GM19351 (cell line): ENCODE results near the gene OR51V1.
A peak's percentile ranks its signal among the peaks of the same experiment; 100 is the strongest.
"Not testable (repeated sequence)": the region's sequence is repeated elsewhere in the genome, so short reads cannot be mapped to it uniquely, and the experiment has no call there.

Experiments used
- ATAC-seq: cut with Tn5 transposase; IDR thresholded peaks from one replicate; pipeline ENCODE4 v1.9.1; 2021; ENCODE audit warnings: mild to moderate bottlenecking, moderate library complexity; ENCODE audit not compliant: unreplicated experiment

The OR51V1 gene, protein sequence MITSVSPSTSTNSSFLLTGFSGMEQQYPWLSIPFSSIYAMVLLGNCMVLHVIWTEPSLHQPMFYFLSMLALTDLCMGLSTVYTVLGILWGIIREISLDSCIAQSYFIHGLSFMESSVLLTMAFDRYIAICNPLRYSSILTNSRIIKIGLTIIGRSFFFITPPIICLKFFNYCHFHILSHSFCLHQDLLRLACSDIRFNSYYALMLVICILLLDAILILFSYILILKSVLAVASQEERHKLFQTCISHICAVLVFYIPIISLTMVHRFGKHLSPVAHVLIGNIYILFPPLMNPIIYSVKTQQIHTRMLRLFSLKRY

GRCh38 chr11:5200582-5200981 lies at the start of gene OR51V1:
TSS of gene OR51V1 (minus strand) at chr11:5200682. CDS start at chr11:5200682, 0 bp downstream.
- ATAC-seq, result no peak

DNA sequence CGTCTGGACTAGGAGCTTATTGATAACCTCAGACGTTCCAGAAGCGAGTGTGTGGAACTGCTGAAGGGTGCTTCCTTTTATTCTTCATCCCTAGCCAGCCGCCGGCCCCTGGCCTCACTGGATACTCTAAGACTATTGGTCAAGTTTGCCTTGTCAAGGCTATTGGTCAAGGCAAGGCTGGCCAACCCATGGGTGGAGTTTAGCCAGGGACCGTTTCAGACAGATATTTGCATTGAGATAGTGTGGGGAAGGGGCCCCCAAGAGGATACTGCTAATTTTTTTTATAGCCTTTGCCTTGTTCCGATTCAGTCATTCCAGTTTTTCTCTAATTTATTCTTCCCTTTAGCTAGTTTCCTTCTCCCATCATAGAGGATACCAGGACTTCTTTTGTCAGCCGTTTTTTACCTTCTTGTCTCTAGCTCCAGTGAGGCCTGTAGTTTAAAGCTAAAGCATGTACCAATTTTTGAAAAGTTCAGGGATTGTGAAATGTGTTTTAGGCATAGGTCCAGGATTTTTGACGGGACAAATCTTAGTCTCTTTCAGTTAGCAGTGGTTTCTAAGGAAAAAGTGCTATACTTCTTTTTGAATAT lies 49.4 kb upstream of the OR51V1 start, which contains the start of gene HBG1:
Gene HBG1 (minus strand): TSS at position 51 of the 590 bp plus-strand sequence. CDS start 53 bp downstream, outside the sequence.
- ATAC-seq, result not testable (repeated sequence)

DNA sequence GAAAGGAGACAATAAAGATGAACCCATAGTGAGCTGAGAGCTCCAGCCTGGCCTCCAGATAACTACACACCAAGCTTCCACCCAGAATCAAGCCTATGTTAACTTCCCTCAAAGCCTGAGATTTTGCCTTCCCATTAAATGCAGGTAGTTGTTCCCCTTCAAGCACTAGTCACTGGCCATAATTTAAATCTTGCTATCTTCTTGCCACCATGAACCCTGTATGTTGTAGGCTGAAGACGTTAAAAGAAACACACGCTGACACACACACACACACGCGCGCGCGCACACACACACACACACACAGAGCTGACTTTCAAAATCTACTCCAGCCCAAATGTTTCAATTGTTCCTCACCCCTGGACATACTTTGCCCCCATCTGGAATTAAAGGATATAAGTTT lies 48.0 kb upstream of the OR51V1 start:
- ATAC-seq, result not testable (repeated sequence)

DNA sequence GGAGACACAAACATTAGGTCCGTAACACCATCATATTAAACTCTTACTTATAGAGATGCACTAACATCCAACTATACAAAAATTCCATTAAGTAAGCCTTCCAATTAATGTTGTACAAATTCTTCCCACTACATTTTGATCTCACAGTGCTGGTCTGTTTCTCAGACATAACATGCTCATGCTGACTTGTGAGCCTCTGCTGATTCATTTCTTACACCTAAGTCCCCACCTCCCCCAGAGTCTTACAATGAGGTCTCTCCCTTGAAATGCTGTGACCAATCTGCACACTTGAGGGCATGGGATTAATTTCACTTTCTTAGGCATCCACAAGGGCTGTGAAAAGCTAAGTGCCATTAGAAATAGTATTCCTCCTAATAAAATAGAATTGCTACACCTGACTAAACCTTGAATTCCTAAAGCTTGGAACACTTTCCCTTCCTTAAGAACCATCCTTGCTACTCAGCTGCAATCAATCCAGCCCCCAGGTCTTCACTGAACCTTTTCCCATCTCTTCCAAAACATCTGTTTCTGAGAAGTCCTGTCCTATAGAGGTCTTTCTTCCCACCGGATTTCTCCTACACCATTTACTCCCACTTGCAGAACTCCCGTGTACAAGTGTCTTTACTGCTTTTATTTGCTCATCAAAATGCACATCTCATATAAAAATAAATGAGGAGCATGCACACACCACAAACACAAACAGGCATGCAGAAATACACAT lies 47.1 kb upstream of the OR51V1 start:
- no peak for ATAC-seq

- no peak for ATAC-seq
Measured at GRCh38 chr11:5246772-5247471, 46.4 kb upstream of the OR51V1 start.

DNA sequence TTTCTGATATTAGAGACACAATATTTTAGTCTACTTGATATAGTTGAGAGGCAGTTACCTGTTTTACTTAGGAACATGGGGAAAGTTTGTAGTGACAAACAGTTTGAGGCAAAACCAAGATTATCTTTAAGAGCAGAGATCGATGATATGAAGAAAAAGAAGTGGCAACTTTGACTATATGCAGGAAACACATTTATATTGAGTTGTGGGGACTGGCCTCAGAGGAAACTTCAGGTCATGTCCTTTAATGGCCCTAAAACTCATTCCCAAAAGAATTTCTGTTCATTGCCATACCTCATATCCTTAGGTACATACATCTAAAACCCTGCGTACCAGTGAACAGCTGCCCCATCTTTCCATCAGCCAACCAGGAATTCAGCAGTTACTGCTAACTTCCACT lies 44.7 kb upstream of the OR51V1 start:
- no peak for ATAC-seq

DNA sequence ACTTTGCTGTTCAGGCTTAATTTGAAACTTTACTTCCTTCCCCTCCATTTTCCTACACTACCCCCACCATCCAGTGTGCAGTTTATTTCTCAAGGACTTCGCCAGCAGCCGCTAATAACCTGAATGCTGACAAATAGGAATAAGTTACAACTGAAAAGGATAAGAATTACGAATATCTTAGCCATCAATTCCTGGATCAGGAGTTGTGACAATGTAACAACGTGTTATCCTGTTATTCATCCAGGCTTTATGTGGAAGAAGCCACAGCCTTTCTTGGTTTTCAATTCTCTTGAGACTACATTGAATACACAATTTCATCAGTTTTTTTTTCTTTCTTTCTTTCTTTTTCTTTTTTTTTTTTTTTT lies 43.3 kb upstream of the OR51V1 start:
- ATAC-seq, result no peak

GRCh38 chr11:5242933-5243815 lies 42.7 kb upstream of the OR51V1 start:
- peak; percentile 91 for ATAC-seq

DNA sequence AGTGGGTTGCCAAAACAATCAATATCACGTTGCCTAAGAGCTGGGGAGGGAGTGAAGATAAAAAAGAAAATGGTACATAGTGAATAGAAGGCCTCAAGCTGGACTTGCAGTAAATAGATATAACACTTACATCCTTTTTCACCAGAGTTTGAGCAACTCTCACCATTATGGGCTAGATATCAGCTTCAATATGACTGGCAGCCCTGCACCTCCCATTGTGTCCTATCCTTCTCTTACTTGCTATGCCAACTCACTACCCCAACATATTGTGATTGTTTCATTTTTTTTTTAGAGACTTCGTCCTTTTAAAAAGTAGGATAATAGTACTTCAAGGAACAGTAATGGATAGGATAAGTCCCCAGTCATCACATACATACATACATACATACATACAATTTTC lies 41.7 kb upstream of the OR51V1 start:
- ATAC-seq, result no peak

- ATAC-seq, result no peak
Measured at GRCh38 chr11:5241458-5241857, 41.0 kb upstream of the OR51V1 start.

DNA sequence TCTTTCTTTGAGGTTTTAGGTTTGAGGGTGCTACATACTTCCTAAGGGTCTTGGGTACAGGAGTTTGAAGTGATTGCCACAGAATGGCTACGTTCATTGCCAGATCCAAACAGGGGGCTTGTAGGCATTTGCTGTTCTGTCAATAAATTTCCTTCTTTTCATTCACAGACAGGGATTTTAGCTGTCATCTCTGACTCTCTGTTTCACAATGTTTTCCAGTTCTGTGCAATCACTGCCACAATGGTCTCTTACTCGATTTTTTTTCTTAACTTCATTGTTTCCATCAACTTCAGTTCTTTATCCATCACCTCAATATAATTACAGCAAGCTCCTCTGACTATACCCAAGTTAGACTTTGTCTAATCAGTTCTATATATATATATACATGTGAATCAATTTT lies 40.0 kb upstream of the OR51V1 start:
- no peak for ATAC-seq

- no peak for ATAC-seq
Measured at GRCh38 chr11:5240056-5240455, 39.6 kb upstream of the OR51V1 start.

DNA sequence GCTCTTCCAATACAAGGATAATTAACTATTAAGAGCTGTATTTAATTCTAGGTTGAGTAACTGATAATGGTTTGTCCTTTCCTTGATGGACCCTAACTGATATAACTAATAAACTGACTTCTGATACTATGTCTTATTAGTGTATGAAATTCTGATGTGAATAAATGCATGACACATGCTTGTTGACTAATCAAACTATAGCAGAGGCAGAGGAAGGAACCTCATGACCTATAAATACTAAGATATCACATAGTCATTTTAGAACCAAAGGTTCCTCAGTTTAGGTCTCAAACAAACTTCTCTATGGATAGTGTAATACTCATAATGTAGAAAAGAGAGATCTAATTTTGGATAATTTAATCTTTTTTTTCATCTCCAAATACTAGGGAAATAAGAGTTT lies 38.6 kb upstream of the OR51V1 start:
- ATAC-seq, result no peak

GRCh38 chr11:5238486-5238885 lies 38.0 kb upstream of the OR51V1 start:
- no peak for ATAC-seq

- ATAC-seq, result no peak
Measured at GRCh38 chr11:5237420-5237819, 36.9 kb upstream of the OR51V1 start.

DNA sequence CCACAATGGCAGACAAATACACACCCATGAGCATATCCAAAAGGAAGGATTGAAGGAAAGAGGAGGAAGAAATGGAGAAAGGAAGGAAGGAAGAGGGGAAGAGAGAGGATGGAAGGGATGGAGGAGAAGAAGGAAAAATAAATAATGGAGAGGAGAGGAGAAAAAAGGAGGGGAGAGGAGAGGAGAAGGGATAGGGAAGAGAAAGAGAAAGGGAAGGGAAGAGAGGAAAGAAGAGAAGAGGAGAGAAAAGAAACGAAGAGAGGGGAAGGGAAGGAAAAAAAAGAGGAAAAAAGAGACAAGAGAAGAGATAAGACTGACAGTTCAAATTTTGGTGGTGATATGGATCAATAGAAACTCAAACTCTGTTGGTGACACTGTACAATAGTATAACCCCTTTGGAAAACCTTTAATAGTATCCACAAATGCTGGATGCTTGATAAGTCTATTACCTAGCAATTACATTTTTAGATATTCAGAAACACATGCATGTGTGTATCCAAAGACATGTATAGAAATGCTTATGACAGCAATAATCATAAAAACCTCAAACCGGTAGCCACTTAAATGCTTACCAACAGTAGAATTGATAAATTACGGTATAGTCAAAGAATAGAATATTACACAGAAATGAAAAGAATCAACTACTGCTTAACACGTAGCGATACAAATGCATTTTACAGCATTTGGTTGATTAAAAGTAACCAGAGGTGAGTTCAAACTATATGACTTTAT lies 35.0 kb upstream of the OR51V1 start:
- no peak for ATAC-seq

- peak; percentile 76 for ATAC-seq
Measured at GRCh38 chr11:5234381-5234834, 33.9 kb upstream of the OR51V1 start, which contains the start of gene HBD. TSS of gene HBD (minus strand) at chr11:5234483. CDS start at chr11:5234433, 50 bp downstream.

DNA sequence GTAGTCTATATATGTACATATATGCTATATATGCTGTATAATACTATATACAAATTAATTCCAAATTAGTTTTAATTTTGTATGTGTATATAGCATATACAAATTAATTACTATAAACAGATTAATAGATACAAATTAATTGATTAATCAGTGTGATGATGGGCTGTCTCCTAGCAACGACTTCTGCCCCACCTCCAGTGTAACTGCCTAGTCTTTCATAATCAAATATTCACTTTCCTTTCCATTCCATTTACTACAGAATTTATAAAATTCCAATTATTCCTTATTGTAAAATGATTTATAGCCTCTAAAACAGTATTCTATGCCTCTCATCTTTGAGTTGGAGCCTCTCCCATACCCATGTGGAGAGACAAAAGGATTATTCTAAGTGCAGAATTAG lies 32.8 kb upstream of the OR51V1 start:
- no peak for ATAC-seq

- ATAC-seq, result no peak
Measured at GRCh38 chr11:5232821-5233220, 32.3 kb upstream of the OR51V1 start.

DNA sequence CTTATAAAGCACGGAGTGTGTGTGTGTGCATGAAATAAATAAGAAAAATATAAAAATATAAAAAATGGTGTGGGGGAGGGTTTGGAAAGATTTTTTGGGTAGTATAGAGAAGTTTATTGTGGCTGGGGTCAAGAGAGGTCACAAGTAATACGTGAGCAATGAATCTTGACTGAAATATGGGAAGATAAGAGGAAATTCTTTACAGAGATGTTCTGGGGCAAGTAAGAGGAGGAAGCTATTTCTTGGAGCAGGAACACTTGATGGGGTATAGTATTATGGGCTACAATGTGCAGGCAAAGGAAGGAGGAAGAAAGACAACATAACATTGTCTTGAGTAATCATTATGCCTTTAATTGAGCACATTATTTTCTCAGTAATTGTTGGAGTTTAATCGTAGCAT lies 31.7 kb upstream of the OR51V1 start:
- ATAC-seq, result no peak
